A549 (cell line): ENCODE data around the gene STAU1.

ENCODE experiments used
- E2F6 ChIP-seq: IDR thresholded peaks from 2 replicates; pipeline ENCODE4 v1.6.1; 2012; ENCODE audit warnings: low read depth, borderline replicate concordance
- HMGXB4 ChIP-seq: fragments of 250-450 bp; sonication (Bioruptor Pico); IDR thresholded peaks from 2 replicates; pipeline ENCODE4 v1.5.0; 2021; ENCODE audit warnings: mild to moderate bottlenecking, moderate library complexity, borderline replicate concordance
- JUNB ChIP-seq: fragments of >200 bp; sonication (Bioruptor Twin); formaldehyde crosslinking; IDR thresholded peaks from 2 replicates; pipeline ENCODE4 v1.6.1; 2016
- POLR2A ChIP-seq: IDR thresholded peaks from 2 replicates; pipeline ENCODE4 v1.6.1; 2012; ENCODE audit warnings: mild to moderate bottlenecking, low read length
- POLR2AphosphoS2 ChIP-seq: conservative IDR thresholded peaks from 2 replicates; pipeline ENCODE4 v1.6.1; 2012; ENCODE audit warnings: low read length, improper control_type of control experiment, inconsistent platforms
- RNF2 ChIP-seq: fragments of 200-600 bp; sonication (generic); IDR thresholded peaks from 2 replicates; pipeline ENCODE4 v1.6.1; 2016; ENCODE audit warnings: low read depth, mild to moderate bottlenecking, antibody characterized with exemption, moderate library complexity, borderline replicate concordance
- SMC3 ChIP-seq: fragments of >200 bp; sonication (Bioruptor Twin); formaldehyde crosslinking; IDR thresholded peaks from 3 replicates; pipeline ENCODE4 v1.6.1; 2018; ENCODE audit warnings: inconsistent platforms
- TF ChIP-seq, protein P1 (sequence below): fragments of >200 bp; sonication (Bioruptor Twin); formaldehyde crosslinking; IDR thresholded peaks from 3 replicates; pipeline ENCODE4 v1.5.1; 2016

DNA sequence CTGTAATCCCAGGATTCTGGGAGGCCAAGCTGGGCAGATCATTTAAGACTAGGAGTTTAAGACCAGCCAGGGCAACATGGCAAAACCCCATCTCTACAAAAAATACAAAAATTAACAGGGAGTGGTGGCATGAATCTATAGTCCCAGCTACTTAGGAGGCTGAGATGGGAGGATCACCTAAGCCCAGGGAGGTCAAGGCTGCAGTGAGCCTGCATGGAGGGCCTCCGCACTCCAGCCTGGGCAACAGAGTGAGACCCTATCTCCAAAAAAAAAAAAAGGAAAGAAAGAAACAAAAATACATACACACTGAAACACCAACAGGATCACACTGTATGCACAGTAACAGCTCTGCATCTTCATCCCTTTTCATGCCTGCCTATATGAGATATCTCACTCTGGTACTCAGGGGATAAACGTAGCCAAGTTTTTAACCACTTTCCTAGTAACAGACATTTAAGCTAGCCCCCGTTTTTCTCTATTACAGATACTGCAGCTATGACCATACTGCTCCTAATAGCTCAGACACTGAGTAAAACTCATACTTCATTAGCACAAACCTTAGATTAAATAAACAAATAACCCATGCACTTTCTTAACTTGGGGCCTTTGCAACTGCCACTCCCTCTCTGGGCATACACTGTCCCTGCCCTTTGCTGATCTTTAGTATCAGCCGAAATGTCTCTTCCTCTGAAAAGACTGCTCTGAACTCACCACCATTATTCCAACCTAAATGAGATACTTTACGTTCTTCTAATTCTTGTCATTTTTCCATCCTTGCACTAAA, 41.5 kb downstream of the STAU1 start:
- TF ChIP-seq POLR2A (no peak), RNF2 (no peak), JUNB (no peak), POLR2AphosphoS2 (no peak), E2F6 (no peak), SMC3 (no peak), HMGXB4 (CRISPR knock-in tag) (no peak)
- TF ChIP-seq, protein P1, sequence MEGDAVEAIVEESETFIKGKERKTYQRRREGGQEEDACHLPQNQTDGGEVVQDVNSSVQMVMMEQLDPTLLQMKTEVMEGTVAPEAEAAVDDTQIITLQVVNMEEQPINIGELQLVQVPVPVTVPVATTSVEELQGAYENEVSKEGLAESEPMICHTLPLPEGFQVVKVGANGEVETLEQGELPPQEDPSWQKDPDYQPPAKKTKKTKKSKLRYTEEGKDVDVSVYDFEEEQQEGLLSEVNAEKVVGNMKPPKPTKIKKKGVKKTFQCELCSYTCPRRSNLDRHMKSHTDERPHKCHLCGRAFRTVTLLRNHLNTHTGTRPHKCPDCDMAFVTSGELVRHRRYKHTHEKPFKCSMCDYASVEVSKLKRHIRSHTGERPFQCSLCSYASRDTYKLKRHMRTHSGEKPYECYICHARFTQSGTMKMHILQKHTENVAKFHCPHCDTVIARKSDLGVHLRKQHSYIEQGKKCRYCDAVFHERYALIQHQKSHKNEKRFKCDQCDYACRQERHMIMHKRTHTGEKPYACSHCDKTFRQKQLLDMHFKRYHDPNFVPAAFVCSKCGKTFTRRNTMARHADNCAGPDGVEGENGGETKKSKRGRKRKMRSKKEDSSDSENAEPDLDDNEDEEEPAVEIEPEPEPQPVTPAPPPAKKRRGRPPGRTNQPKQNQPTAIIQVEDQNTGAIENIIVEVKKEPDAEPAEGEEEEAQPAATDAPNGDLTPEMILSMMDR, result no peak
